ENCODE results near the gene ZW10. TPM values are rescaled to one million over a fixed set of nuclear protein-coding genes. Genes with fewer than 3 reads are reported as not detected.

ZW10 gene
- total and polyA plus RNA-seq, 2 of the 13 experiments (the other 11 are each of a cell fraction or from before 2014, with no cell fraction given), result 5.8 to 31.3 TPM

- TF ChIP-seq ZNF362 (CRISPR knock-in tag; IDR thresholded peaks at IDR 0.05; ENCODE audit: borderline replicate concordance) (no peak), RCOR2 (CRISPR knock-in tag; IDR thresholded peaks at IDR 0.05) (no peak), CAMTA2 (CRISPR knock-in tag; IDR thresholded peaks at IDR 0.05; ENCODE audit: borderline replicate concordance) (no peak), SRSF4 (IDR thresholded peaks at IDR 0.05; ENCODE audit: low read depth, low read length, poor library complexity, severe bottlenecking) (no peak), TEAD2 (CRISPR knock-in tag; IDR thresholded peaks at IDR 0.05) (no peak), ZNF18 (CRISPR knock-in tag; IDR thresholded peaks at IDR 0.05; ENCODE audit: insufficient replicate concordance) (no peak), ZNF12 (CRISPR knock-in tag; IDR thresholded peaks at IDR 0.05) (no peak)
Observed at GRCh38 chr11:113698515-113698914, 75.0 kb downstream of the ZW10 start (continued).

- no peak overlapping the region for H3K27ac ChIP-seq (ENCODE audit: extremely low read length, insufficient read depth, low read length)
- in situ Hi-C loops (cut with HindIII; ENCODE audit: extremely low pct_ligation_motif_present, low pct_unique_long_range_greater_than_20kb) (no loop called here), intact Hi-C loops (cut with micrococcal nuclease; ENCODE audit: unreplicated experiment) (no loop called here)
- CTCF ChIA-PET (ENCODE audit: low intra/inter-chr PET ratio, low total read pairs), result no interaction called here
- WGBS (ENCODE audit: low lambda C conversion rate), result 38% methylated on average over 7 of the region's 7 CpGs
- no peak for FAIRE-seq
- H3K9ac ChIP-seq (ENCODE audit: insufficient read depth, low read depth, low read length), result no peak overlapping the region
- ATAC-seq, result no peak
- POLR2A ChIA-PET, result no interaction called here
- H3K79me2 ChIP-seq (ENCODE audit: insufficient read depth, low read length), result no peaks in the 10 kb centered on the region
- H3K4me1 ChIP-seq (ENCODE audit: insufficient read depth, low read length), result no peaks in the 10 kb centered on the region; the same call in 1 of the 2 replicates
- H3K4me3 ChIP-seq (replicated peaks in 1 of 3; ENCODE audit: insufficient read depth in 1 of 3, low read depth in 2 of 3, low read length in 3 of 3), result no peak overlapping the region
- no peak overlapping the region for H2AFZ ChIP-seq (ENCODE audit: low read length)
- H3K27me3 ChIP-seq (ENCODE audit: control insufficient read depth in 1 of 2, insufficient read depth in 2 of 2, low read length in 2 of 2), result no peaks in the 10 kb centered on the region; a peak in 1 of 5 replicates
- H4K20me1 ChIP-seq (ENCODE audit: insufficient read depth, low read length), result no peaks in the 10 kb centered on the region
- no peak overlapping the region for H3K4me2 ChIP-seq (ENCODE audit: low read depth, low read length)
- H3K9me3 ChIP-seq (ENCODE audit: low read length), result no peaks in the 10 kb centered on the region
- BruUV-seq (replicated peaks), result no TSS peak
- DNase-seq (ENCODE audit: low spot score), result no peak
- no peaks in the 10 kb centered on the region for H3K36me3 ChIP-seq (replicated peaks in 1 of 2; ENCODE audit: control insufficient read depth in 1 of 2, insufficient read depth in 2 of 2, low read length in 2 of 2)
- no peak for TF ChIP-seq THAP8 (CRISPR knock-in tag; IDR thresholded peaks at IDR 0.05; ENCODE audit: borderline replicate concordance)
- TF ChIP-seq MBD4 (IDR thresholded peaks at IDR 0.05; ENCODE audit: borderline replicate concordance, low read length), result no peak
- no peak for TF ChIP-seq PPARG (CRISPR knock-in tag; conservative IDR thresholded peaks at IDR 0.05)
- TF ChIP-seq SRY (CRISPR knock-in tag; IDR thresholded peaks at IDR 0.05), result no peak
- TF ChIP-seq GMEB2 (CRISPR knock-in tag; IDR thresholded peaks at IDR 0.05; ENCODE audit: low read depth), result no peak
- no peak for TF ChIP-seq ZNF281 (CRISPR knock-in tag; IDR thresholded peaks at IDR 0.05; ENCODE audit: borderline replicate concordance)
Observed at GRCh38 chr11:113697756-113698407, 75.6 kb downstream of the ZW10 start.

Measured in HepG2 (cell line).